ENCODE results near the gene CASZ1.

DNA sequence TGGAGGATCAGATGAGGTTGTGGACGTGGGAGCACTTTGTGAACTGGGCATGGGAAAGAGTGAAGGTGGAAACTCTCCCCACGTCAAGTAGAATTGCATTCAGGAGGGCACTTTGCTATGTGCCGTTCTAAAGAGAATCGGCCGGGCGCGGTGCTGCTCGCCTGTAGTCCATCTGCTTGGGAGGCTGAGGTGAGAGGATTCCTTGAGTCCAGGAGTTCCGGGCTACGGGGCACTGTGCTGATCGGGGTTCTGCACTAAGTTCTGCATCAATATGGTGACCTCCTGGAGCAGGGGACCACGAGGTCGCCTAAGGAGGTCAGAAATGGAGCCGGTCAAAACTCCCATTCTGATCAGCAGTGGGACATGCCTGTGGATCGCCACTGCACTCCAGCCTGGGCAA, 179.8 kb downstream of the CASZ1 start:
- no peak for TF ChIP-seq POLR2A (IDR thresholded peaks at IDR 0.05)
- TF ChIP-seq, protein P1, sequence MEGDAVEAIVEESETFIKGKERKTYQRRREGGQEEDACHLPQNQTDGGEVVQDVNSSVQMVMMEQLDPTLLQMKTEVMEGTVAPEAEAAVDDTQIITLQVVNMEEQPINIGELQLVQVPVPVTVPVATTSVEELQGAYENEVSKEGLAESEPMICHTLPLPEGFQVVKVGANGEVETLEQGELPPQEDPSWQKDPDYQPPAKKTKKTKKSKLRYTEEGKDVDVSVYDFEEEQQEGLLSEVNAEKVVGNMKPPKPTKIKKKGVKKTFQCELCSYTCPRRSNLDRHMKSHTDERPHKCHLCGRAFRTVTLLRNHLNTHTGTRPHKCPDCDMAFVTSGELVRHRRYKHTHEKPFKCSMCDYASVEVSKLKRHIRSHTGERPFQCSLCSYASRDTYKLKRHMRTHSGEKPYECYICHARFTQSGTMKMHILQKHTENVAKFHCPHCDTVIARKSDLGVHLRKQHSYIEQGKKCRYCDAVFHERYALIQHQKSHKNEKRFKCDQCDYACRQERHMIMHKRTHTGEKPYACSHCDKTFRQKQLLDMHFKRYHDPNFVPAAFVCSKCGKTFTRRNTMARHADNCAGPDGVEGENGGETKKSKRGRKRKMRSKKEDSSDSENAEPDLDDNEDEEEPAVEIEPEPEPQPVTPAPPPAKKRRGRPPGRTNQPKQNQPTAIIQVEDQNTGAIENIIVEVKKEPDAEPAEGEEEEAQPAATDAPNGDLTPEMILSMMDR (IDR thresholded peaks at IDR 0.05) = no peak

Data from adrenal gland (tissue), 5 donors.